ENCODE data around the gene GCHFR. TPM values are rescaled to one million over a fixed set of nuclear protein-coding genes. Genes with fewer than 3 reads are reported as not detected.

Gene GCHFR
- total and polyA plus RNA-seq, 10 of the 15 experiments (the other 5 are each of a cell fraction or from before 2014, with no cell fraction given) = 10.5 to 94.0 (median 35.3) TPM

- TF ChIP-seq EGR1 (IDR thresholded peaks at IDR 0.05; ENCODE audit: borderline replicate concordance in 1 of 2, low read depth in 2 of 2, low read length in 2 of 2) = no peak
- no peak for TF ChIP-seq E2F8 (IDR thresholded peaks at IDR 0.05; ENCODE audit: low read depth, partially characterized antibody)
- TF ChIP-seq BMI1 (IDR thresholded peaks at IDR 0.05; ENCODE audit: borderline replicate concordance) = no peak
These were observed 12.1 kb upstream of the GCHFR start (continued) for GRCh38 chr15:40751745-40752144.

- peak overlapping the region; percentile 83 for H3K4me2 ChIP-seq (ENCODE audit: control insufficient read depth, insufficient read depth)
- ChIA-PET RAD21 (ENCODE audit: unreplicated experiment) (interaction anchor here (0.7 kb wide), 2 partner anchors 118 to 1365 kb away, joined by 4 to 5 read pairs; no protein-coding TSS in a partner anchor), CTCF (interaction anchor here (1.4 to 1.7 kb wide), 3 partner anchors 10 to 16 kb away, joined by 4 read pairs; partner anchors contain the start of genes C15orf62 and GCHFR), SMC1A (ENCODE audit: uncharacterized antibody, unreplicated experiment) (no interaction called here), POLR2A (no interaction called here)
- peak overlapping the region; percentile 86 for H3K9ac ChIP-seq (ENCODE audit: control insufficient read depth, insufficient read depth, low read length)
- peak overlapping the region; percentile 91 for H3K4me3 ChIP-seq
- intact Hi-C loops (cut with micrococcal nuclease; ENCODE audit: unreplicated experiment) = loop anchor here (5.0 kb wide), 1 partner anchor 138 kb away; the partner anchor contains the start of gene VPS18
- peaks cover 3 to 8% of the 10 kb centered on the region in 2 experiments; a peak in 3 of 4 replicates for H3K36me3 ChIP-seq (ENCODE audit: control insufficient read depth in 2 of 2, insufficient read depth in 2 of 2, low read length in 1 of 2)
- no peaks in the 10 kb centered on the region for H3K9me3 ChIP-seq (replicated peaks; ENCODE audit: control insufficient read depth, insufficient read depth, low read length)
- peak overlapping the region; percentile 78 for H3K27ac ChIP-seq (ENCODE audit: control insufficient read depth, insufficient read depth)
- DNase-seq (ENCODE audit: low read depth, low spot score) (no peak), FAIRE-seq (no peak), ATAC-seq (peak; percentile 45)
- H4K20me1 ChIP-seq (ENCODE audit: control insufficient read depth, insufficient read depth) = no peaks in the 10 kb centered on the region
- in situ Hi-C loops (cut with MboI) = loop anchor here (5.0 kb wide), 1 partner anchor 57 kb away; the partner anchor contains the start of gene RAD51
- WGBS (ENCODE audit: insufficient coverage, insufficient replicate concordance, low lambda C conversion rate, missing lambda C conversion rate) = 1% methylated on average over 21 of the region's 22 CpGs
- H3K79me2 ChIP-seq (ENCODE audit: control insufficient read depth, insufficient read depth, low read length) = peaks cover 21% of the 10 kb centered on the region
- BruUV-seq (replicated peaks) = no TSS peak
- peak overlapping the region; percentile 54 for H2AFZ ChIP-seq (ENCODE audit: control insufficient read depth, low read depth, low read length)
- TF ChIP-seq YY1 (IDR thresholded peaks at IDR 0.05; ENCODE audit: low read depth, low read length) = 0 out of 2 replicates have a peak, but pooled peaks have one; percentile 41
- 0 out of 2 replicates have a peak, but pooled peaks have one; percentile 32 for TF ChIP-seq SMARCA5 (IDR thresholded peaks at IDR 0.05)
- TF ChIP-seq NFXL1 (IDR thresholded peaks at IDR 0.05; ENCODE audit: borderline replicate concordance) = no peak
- TF ChIP-seq ZNF592 (IDR thresholded peaks at IDR 0.05) = no peak
- no peak for TF ChIP-seq NR2F1 (conservative IDR thresholded peaks at IDR 0.05)
- no peak for TF ChIP-seq MAX (IDR thresholded peaks at IDR 0.05; ENCODE audit: low read depth, low read length)
- no peak for TF ChIP-seq CBX5 (IDR thresholded peaks at IDR 0.05; ENCODE audit: low read depth)
- TF ChIP-seq FOXK2 (IDR thresholded peaks at IDR 0.05) = 0 out of 2 replicates have a peak, but pooled peaks have one; percentile 4
- no peak for TF ChIP-seq CTCF (IDR thresholded peaks at IDR 0.05 in 2 of 3, conservative IDR thresholded peaks at IDR 0.05 in 1 of 3; ENCODE audit: control insufficient read depth in 2 of 3, extremely low read depth in 1 of 3, insufficient read depth in 1 of 3, low read depth in 3 of 3, low read length in 3 of 3)
- TF ChIP-seq POLR2AphosphoS2 (IDR thresholded peaks at IDR 0.05; ENCODE audit: low read depth, low read length) = no peak
- H3K27me3 ChIP-seq (replicated peaks in 1 of 2; ENCODE audit: control insufficient read depth in 2 of 2, insufficient read depth in 2 of 2, low read length in 1 of 2) = no peaks in the 10 kb centered on the region
- peaks cover 3% of the 10 kb centered on the region for H3K4me1 ChIP-seq (ENCODE audit: control insufficient read depth, insufficient read depth, low read length)
These were observed 9.3 kb upstream of the GCHFR start for GRCh38 chr15:40754574-40754882.
